GM12878 (cell line): ENCODE measurements around the gene LIMS2.

Experiments
- BHLHE40 ChIP-seq, 2 experiments: fragments of 450-650 bp in 1 of 2; IDR thresholded peaks; 2 replicates each; pipeline ENCODE4 v1.6.1; 2011 to 2017; ENCODE audit warnings: low read depth in 2 of 2, borderline replicate concordance in 1 of 2, improper control_type of control experiment in 1 of 2, low read length in 1 of 2, mild to moderate bottlenecking in 1 of 2
- CBFB ChIP-seq: IDR thresholded peaks from 2 replicates; pipeline ENCODE4 v1.6.1; 2016; ENCODE audit warnings: antibody characterized with exemption, low read depth
- ETV6 ChIP-seq, 2 experiments: fragments of 450-650 bp in 1 of 2; IDR thresholded peaks in 1 of 2; conservative IDR thresholded peaks in 1 of 2; 2 replicates each; pipeline ENCODE4 v1.6.1; 2014; ENCODE audit warnings: antibody characterized with exemption in 1 of 2, borderline replicate concordance in 1 of 2, low read depth in 1 of 2, mild to moderate bottlenecking in 1 of 2, moderate library complexity in 1 of 2
- JUNB ChIP-seq: IDR thresholded peaks from 2 replicates; pipeline ENCODE4 v1.6.1; 2016; ENCODE audit warnings: antibody characterized with exemption, mild to moderate bottlenecking
- JUND ChIP-seq: IDR thresholded peaks from 2 replicates; pipeline ENCODE4 v1.6.1; 2012; ENCODE audit warnings: low read depth, mild to moderate bottlenecking, low read length, improper control_type of control experiment, moderate library complexity
- MAX ChIP-seq: IDR thresholded peaks from 2 replicates; pipeline ENCODE4 v1.6.1; 2012; ENCODE audit warnings: low read depth, low read length, improper control_type of control experiment
- RCOR1 ChIP-seq: conservative IDR thresholded peaks from 2 replicates; pipeline ENCODE4 v1.6.1; 2012; ENCODE audit warnings: low read depth, low read length, improper control_type of control experiment
- SMARCA5 ChIP-seq: fragments of 450-650 bp; IDR thresholded peaks from 2 replicates; pipeline ENCODE4 v1.6.1; 2017; ENCODE audit warnings: mild to moderate bottlenecking
- SRF ChIP-seq, 2 experiments: IDR thresholded peaks; 2 replicates each; pipeline ENCODE4 v1.6.1; 2011; ENCODE audit warnings: low read depth in 2 of 2, low read length in 2 of 2, mild to moderate bottlenecking in 1 of 2, moderate library complexity in 1 of 2
- TCF12 ChIP-seq: IDR thresholded peaks from 2 replicates; pipeline ENCODE4 v1.6.1; 2011; ENCODE audit warnings: low read depth, mild to moderate bottlenecking, low read length
- ZNF24 ChIP-seq: fragments of 450-650 bp; IDR thresholded peaks from 2 replicates; pipeline ENCODE4 v1.6.1; 2017; ENCODE audit warnings: antibody characterized with exemption, mild to moderate bottlenecking
- ZNF687 ChIP-seq: fragments of 450-650 bp; IDR thresholded peaks from 2 replicates; pipeline ENCODE4 v1.6.1; 2017; ENCODE audit warnings: mild to moderate bottlenecking, moderate library complexity
- TF ChIP-seq, protein P1 (sequence below), 3 experiments: IDR thresholded peaks in 2 of 3; conservative IDR thresholded peaks in 1 of 3; 2 replicates each; pipeline ENCODE4 v1.5.1; 2011; ENCODE audit warnings: low read depth in 3 of 3, low read length in 3 of 3, mild to moderate bottlenecking in 3 of 3, control low read depth in 2 of 3, moderate library complexity in 2 of 3, inconsistent platforms in 1 of 3, mixed read lengths in 1 of 3; ENCODE audit not compliant: control insufficient read depth in 2 of 3, insufficient read depth in 1 of 3; ENCODE audit errors: extremely low read depth in 1 of 3
- TF ChIP-seq, protein P2 (sequence below): fragments of 450-650 bp; IDR thresholded peaks from 2 replicates; pipeline ENCODE4 v1.6.1; 2017; ENCODE audit warnings: mild to moderate bottlenecking, moderate library complexity

DNA sequence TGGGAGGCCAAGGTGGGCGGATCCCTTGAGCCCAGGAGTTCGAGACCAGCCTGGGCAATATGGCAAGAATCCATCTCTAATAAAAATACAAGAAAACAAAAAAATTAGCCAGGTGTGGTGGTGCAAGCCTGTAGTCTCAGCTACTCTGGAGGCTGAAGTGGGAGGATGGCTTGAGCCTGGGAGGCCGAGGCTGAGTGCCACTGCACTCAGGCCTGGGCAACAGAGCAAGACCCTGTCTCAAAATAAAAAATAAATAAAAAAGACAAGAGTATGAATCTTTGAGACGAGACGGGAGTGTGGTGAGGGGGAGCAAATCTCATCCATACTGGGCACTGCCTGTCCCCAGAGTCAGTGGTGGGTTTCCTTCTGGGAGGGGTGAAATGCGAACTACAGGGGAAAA is 17.2 kb downstream of the LIMS2 start:
- TF ChIP-seq SMARCA5: no peak
- TF ChIP-seq MAX: no peak
- TF ChIP-seq, protein P1, sequence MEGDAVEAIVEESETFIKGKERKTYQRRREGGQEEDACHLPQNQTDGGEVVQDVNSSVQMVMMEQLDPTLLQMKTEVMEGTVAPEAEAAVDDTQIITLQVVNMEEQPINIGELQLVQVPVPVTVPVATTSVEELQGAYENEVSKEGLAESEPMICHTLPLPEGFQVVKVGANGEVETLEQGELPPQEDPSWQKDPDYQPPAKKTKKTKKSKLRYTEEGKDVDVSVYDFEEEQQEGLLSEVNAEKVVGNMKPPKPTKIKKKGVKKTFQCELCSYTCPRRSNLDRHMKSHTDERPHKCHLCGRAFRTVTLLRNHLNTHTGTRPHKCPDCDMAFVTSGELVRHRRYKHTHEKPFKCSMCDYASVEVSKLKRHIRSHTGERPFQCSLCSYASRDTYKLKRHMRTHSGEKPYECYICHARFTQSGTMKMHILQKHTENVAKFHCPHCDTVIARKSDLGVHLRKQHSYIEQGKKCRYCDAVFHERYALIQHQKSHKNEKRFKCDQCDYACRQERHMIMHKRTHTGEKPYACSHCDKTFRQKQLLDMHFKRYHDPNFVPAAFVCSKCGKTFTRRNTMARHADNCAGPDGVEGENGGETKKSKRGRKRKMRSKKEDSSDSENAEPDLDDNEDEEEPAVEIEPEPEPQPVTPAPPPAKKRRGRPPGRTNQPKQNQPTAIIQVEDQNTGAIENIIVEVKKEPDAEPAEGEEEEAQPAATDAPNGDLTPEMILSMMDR (IDR thresholded peaks at IDR 0.05 in 2 of 3, conservative IDR thresholded peaks at IDR 0.05 in 1 of 3; ENCODE audit: control insufficient read depth in 2 of 3, extremely low read depth in 1 of 3, insufficient read depth in 1 of 3, low read depth in 3 of 3, low read length in 3 of 3): no peak
- no peak for TF ChIP-seq ZNF24
- no peak for TF ChIP-seq JUND
- no peak for TF ChIP-seq ZNF687
- TF ChIP-seq BHLHE40 (IDR thresholded peaks at IDR 0.05; ENCODE audit: borderline replicate concordance in 1 of 2, low read depth in 2 of 2, low read length in 1 of 2): no peak
- no peak for TF ChIP-seq JUNB
- TF ChIP-seq CBFB: no peak
- TF ChIP-seq ETV6 (conservative IDR thresholded peaks at IDR 0.05 in 1 of 2, IDR thresholded peaks at IDR 0.05 in 1 of 2; ENCODE audit: borderline replicate concordance in 1 of 2, low read depth in 1 of 2): no peak
- no peak for TF ChIP-seq TCF12
- TF ChIP-seq, protein P2, sequence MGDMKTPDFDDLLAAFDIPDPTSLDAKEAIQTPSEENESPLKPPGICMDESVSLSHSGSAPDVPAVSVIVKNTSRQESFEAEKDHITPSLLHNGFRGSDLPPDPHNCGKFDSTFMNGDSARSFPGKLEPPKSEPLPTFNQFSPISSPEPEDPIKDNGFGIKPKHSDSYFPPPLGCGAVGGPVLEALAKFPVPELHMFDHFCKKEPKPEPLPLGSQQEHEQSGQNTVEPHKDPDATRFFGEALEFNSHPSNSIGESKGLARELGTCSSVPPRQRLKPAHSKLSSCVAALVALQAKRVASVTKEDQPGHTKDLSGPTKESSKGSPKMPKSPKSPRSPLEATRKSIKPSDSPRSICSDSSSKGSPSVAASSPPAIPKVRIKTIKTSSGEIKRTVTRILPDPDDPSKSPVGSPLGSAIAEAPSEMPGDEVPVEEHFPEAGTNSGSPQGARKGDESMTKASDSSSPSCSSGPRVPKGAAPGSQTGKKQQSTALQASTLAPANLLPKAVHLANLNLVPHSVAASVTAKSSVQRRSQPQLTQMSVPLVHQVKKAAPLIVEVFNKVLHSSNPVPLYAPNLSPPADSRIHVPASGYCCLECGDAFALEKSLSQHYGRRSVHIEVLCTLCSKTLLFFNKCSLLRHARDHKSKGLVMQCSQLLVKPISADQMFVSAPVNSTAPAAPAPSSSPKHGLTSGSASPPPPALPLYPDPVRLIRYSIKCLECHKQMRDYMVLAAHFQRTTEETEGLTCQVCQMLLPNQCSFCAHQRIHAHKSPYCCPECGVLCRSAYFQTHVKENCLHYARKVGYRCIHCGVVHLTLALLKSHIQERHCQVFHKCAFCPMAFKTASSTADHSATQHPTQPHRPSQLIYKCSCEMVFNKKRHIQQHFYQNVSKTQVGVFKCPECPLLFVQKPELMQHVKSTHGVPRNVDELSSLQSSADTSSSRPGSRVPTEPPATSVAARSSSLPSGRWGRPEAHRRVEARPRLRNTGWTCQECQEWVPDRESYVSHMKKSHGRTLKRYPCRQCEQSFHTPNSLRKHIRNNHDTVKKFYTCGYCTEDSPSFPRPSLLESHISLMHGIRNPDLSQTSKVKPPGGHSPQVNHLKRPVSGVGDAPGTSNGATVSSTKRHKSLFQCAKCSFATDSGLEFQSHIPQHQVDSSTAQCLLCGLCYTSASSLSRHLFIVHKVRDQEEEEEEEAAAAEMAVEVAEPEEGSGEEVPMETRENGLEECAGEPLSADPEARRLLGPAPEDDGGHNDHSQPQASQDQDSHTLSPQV: no peak
- TF ChIP-seq RCOR1: no peak
- TF ChIP-seq SRF (IDR thresholded peaks at IDR 0.05; ENCODE audit: low read depth in 2 of 2, low read length in 2 of 2): no peak
